Measurements from ENCODE around the gene GMPPA. TPM values are rescaled to one million over a fixed set of nuclear protein-coding genes. Genes with fewer than 3 reads are reported as not detected.

The GMPPA gene
- total RNA-seq, 4 donors from 2014 or later, result 18.1 to 31.1 (median 26.4) TPM

DNA sequence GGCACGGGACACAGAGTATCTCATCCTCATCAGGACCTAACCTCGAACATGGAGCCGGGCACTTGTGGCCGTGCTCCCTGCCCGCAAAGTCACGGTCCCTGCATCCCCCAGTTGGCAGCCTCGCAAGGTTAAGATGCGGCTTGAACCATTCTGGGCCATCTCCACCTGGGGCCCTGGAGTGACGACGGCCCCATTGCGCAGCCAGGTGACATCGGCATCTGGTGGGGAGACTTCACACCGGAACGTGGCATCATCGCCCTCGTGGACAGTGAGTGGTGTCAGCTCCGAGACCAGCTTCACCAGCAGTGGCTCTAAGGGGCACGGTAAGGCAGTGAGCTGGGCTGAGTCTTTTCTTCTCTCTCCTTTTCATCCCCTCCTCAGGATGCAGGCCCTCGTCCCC is 57.7 kb downstream of the GMPPA start:
- no peak for DNase-seq
- peaks cover 0 to 4% (median 0%) of the 10 kb centered on the region in 3 donors for H3K36me3 ChIP-seq
- WGBS, 2 donors, result 85% methylated on average over 18 of the region's 19 CpGs; no CpG with 5 or more reads in 1 of the 2 donors
- H3K4me3 ChIP-seq, result no peak overlapping the region
- H3K4me1 ChIP-seq, result peaks cover 14 to 29% (median 18%) of the 10 kb centered on the region in 3 donors
- no peaks in the 10 kb centered on the region for H3K9me3 ChIP-seq
- H3K27ac ChIP-seq, result no peak overlapping the region
- intact Hi-C loops (cut with DNase I), result no loop called here
- H3K27me3 ChIP-seq, result peaks cover 0 to 32% (median 3%) of the 10 kb centered on the region in 4 donors
- TF ChIP-seq, protein P1, sequence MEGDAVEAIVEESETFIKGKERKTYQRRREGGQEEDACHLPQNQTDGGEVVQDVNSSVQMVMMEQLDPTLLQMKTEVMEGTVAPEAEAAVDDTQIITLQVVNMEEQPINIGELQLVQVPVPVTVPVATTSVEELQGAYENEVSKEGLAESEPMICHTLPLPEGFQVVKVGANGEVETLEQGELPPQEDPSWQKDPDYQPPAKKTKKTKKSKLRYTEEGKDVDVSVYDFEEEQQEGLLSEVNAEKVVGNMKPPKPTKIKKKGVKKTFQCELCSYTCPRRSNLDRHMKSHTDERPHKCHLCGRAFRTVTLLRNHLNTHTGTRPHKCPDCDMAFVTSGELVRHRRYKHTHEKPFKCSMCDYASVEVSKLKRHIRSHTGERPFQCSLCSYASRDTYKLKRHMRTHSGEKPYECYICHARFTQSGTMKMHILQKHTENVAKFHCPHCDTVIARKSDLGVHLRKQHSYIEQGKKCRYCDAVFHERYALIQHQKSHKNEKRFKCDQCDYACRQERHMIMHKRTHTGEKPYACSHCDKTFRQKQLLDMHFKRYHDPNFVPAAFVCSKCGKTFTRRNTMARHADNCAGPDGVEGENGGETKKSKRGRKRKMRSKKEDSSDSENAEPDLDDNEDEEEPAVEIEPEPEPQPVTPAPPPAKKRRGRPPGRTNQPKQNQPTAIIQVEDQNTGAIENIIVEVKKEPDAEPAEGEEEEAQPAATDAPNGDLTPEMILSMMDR (IDR thresholded peaks at IDR 0.05), result no peak
- TF ChIP-seq POLR2A (IDR thresholded peaks at IDR 0.05), result no peak

Small RNA genes within 50 kb of the gene (small RNA-seq; reads per million reads assigned to genes)
- 0 to 0.07 (median 0) reads per million in 4 donors for gene MIR3132

Other genes starting within 250 kb of the GMPPA start
- gene TUBA4B, start 245.6 kb upstream of the GMPPA start, total RNA-seq, result not detected
- gene TUBA4A, start 245.0 kb upstream of the GMPPA start, total RNA-seq, result 100 to 1,000 TPM; 104 to 258 (median 169) TPM
- 10 to 100 TPM; 30.3 to 72.6 (median 35.1) TPM for gene DNAJB2, start 219.5 kb upstream of the GMPPA start, total RNA-seq
- not detected for gene PTPRN, start 189.5 kb upstream of the GMPPA start, total RNA-seq
- not detected for gene RESP18, start 166.1 kb upstream of the GMPPA start, total RNA-seq
- gene DNPEP, start 111.0 kb upstream of the GMPPA start, total RNA-seq, result 10 to 100 TPM; 36.7 to 82.4 (median 39.5) TPM
- 1,000 to 10,000 TPM in 1 of 4 donors, 100 to 1,000 TPM in 3; 120 to 2,698 (median 303) TPM for gene DES, start 80.5 kb upstream of the GMPPA start, total RNA-seq
- gene SPEG, start 64.0 kb upstream of the GMPPA start, total RNA-seq, result 10 to 100 TPM in 1 of 4 donors, 1 to 10 TPM in 3; 3.8 to 29.0 (median 5.0) TPM
- gene ASIC4, start 15.6 kb downstream of the GMPPA start, total RNA-seq, result not detected
- 10 to 100 TPM; 40.4 to 56.6 (median 52.6) TPM for gene CHPF, start 44.9 kb downstream of the GMPPA start, total RNA-seq
- gene TMEM198, start 45.1 kb downstream of the GMPPA start, total RNA-seq, result under 1 TPM; 0.62 to 0.87 (median 0.78) TPM
- gene OBSL1, start 72.6 kb downstream of the GMPPA start, total RNA-seq, result 10 to 100 TPM in 3 of 4 donors, 1 to 10 TPM in 1; 7.0 to 38.9 (median 16.0) TPM
- gene INHA, start 73.4 kb downstream of the GMPPA start, total RNA-seq, result not detected
- 10 to 100 TPM; 12.3 to 21.3 (median 14.4) TPM for gene STK11IP, start 99.0 kb downstream of the GMPPA start, total RNA-seq
- gene SLC4A3, start 128.7 kb downstream of the GMPPA start, total RNA-seq, result 1 to 10 TPM; 1.1 to 4.0 (median 2.2) TPM